Left ventricle myocardium inferior (tissue), 1 donor: ENCODE data around the gene AKTIP. TPM values are rescaled to one million over a fixed set of nuclear protein-coding genes. Genes with fewer than 3 reads are reported as not detected.

Experiments
- DNase-seq: peaks from one replicate; pipeline ENCODE4 v3.0.0-alpha.2; 2020
- H3K27ac ChIP-seq: fragments of 200-600 bp; replicated peaks from 2 replicates; pipeline ENCODE4 v1.8.0; 2021
- H3K27me3 ChIP-seq: fragments of 200-600 bp; 2 replicates; pipeline ENCODE4 v1.8.0; 2021; ENCODE audit warnings: low read depth
- H3K36me3 ChIP-seq: fragments of 200-600 bp; 2 replicates; pipeline ENCODE4 v1.8.0; 2021
- H3K4me1 ChIP-seq: fragments of 200-600 bp; 2 replicates; pipeline ENCODE4 v1.8.0; 2021
- H3K4me3 ChIP-seq: fragments of 200-600 bp; 2 replicates; pipeline ENCODE4 v1.8.0; 2021; ENCODE audit warnings: mild to moderate bottlenecking, moderate library complexity
- H3K9me3 ChIP-seq: fragments of 200-600 bp; replicated peaks from 2 replicates; pipeline ENCODE4 v1.8.0; 2021
- CTCF ChIP-seq: fragments of 200-600 bp; IDR thresholded peaks from 2 replicates; pipeline ENCODE4 v1.8.0; 2021; ENCODE audit warnings: antibody characterized with exemption, mild to moderate bottlenecking, borderline replicate concordance
- intact Hi-C: fragments of 100-400 bp; cut with micrococcal nuclease; formaldehyde crosslinking; loops from one replicate; pipeline ENCODE4 v1.11.0; 2022
- total RNA-seq: library from RNA; stranded (reverse); fragmentation: NEBNext Ultra II Directional; extraction: Animal tissue kit (Norgen Biotek cat#: 25700); gene quantifications from one replicate; pipeline ENCODE4 v1.2.1, GENCODE V29; 2021
- donor health status: DM: no; HTN: yes; CAD: no; lungs with severe emphysema.

AKTIP gene
- total RNA-seq, 1 donor from 2014 or later = 95.0 TPM

GRCh38 chr16:53511403-53512280 lies 8.6 kb upstream of the AKTIP start:
- no peak for DNase-seq

GRCh38 chr16:53511084-53511402 lies 8.0 kb upstream of the AKTIP start:
- Histone ChIP-seq H3K4me3 (no peak overlapping the region), H3K36me3 (no peaks in the 10 kb centered on the region), H3K27me3 (no peaks in the 10 kb centered on the region), H3K4me1 (peaks cover 33% of the 10 kb centered on the region), H3K9me3 (no peaks in the 10 kb centered on the region), H3K27ac (peak overlapping the region; percentile 90)
- intact Hi-C loops = no loop called here
- DNase-seq = no peak
- no peak for TF ChIP-seq CTCF

More at GRCh38 chr16:53511403-53512280, 8.6 kb upstream of the AKTIP start:
- Histone ChIP-seq H3K4me3 (no peak overlapping the region), H3K36me3 (no peaks in the 10 kb centered on the region), H3K27me3 (no peaks in the 10 kb centered on the region), H3K27ac (peak overlapping the region; percentile 90), H3K9me3 (no peaks in the 10 kb centered on the region), H3K4me1 (peaks cover 37% of the 10 kb centered on the region)
- TF ChIP-seq CTCF = no peak
- intact Hi-C loops = no loop called here

- no peaks in the 10 kb centered on the region for H3K36me3 ChIP-seq
- no peaks in the 10 kb centered on the region for H3K9me3 ChIP-seq
- TF ChIP-seq CTCF = peak; percentile 3
- intact Hi-C loops = no loop called here
- no peak for DNase-seq
- peak overlapping the region; percentile 90 for H3K27ac ChIP-seq
- peaks cover 33% of the 10 kb centered on the region for H3K4me1 ChIP-seq
- no peaks in the 10 kb centered on the region for H3K27me3 ChIP-seq
- H3K4me3 ChIP-seq = no peak overlapping the region
These were observed 7.7 kb upstream of the AKTIP start for GRCh38 chr16:53510704-53511070.

GRCh38 chr16:53509906-53510703 lies 7.1 kb upstream of the AKTIP start:
- peak; percentile 68 for DNase-seq
- Histone ChIP-seq H3K4me1 (peaks cover 39% of the 10 kb centered on the region), H3K36me3 (no peaks in the 10 kb centered on the region), H3K4me3 (peak overlapping the region; percentile 47), H3K9me3 (no peaks in the 10 kb centered on the region), H3K27ac (peak overlapping the region; percentile 90), H3K27me3 (no peaks in the 10 kb centered on the region)
- peak; percentile 98 for TF ChIP-seq CTCF
- intact Hi-C loops = no loop called here

GRCh38 chr16:53507464-53508179 lies 4.6 kb upstream of the AKTIP start:
- Histone ChIP-seq H3K27me3 (no peaks in the 10 kb centered on the region), H3K4me1 (peaks cover 56% of the 10 kb centered on the region), H3K27ac (no peak overlapping the region), H3K36me3 (no peaks in the 10 kb centered on the region), H3K9me3 (no peaks in the 10 kb centered on the region), H3K4me3 (no peak overlapping the region)
- TF ChIP-seq CTCF = no peak
- intact Hi-C loops = no loop called here
- no peak for DNase-seq
